Measurements from ENCODE around the gene UBE2O. TPM values are rescaled to one million over a fixed set of nuclear protein-coding genes. Genes with fewer than 3 reads are reported as not detected.

Gene UBE2O
- total and polyA plus RNA-seq, 4 donors = 3.3 to 71.5 (median 9.2) TPM

Other genes with a start within 250 kb of the UBE2O start
- 1 to 10 TPM in 1 of 2 donors, under 1 TPM in 1; 0.42 to 2.9 TPM for gene RNF157, start 212.7 kb downstream of the UBE2O start, total RNA-seq
- under 1 TPM; 0.50 to 0.82 TPM for gene RNF157, start 212.7 kb downstream of the UBE2O start, polyA plus RNA-seq
- 1 to 10 TPM; 1.7 to 6.5 TPM for gene UBALD2, start 187.8 kb downstream of the UBE2O start, total RNA-seq
- 1 to 10 TPM; 1.4 to 5.5 TPM for gene UBALD2, start 187.8 kb downstream of the UBE2O start, polyA plus RNA-seq
- 1 to 10 TPM in 1 of 2 donors, under 1 TPM in 1; 0.56 to 6.1 TPM for gene QRICH2, start 144.9 kb downstream of the UBE2O start, total RNA-seq
- gene QRICH2, start 144.9 kb downstream of the UBE2O start, polyA plus RNA-seq = under 1 TPM; 0.67 TPM
- 10 to 100 TPM; 21.4 to 78.1 TPM for gene PRPSAP1, start 99.2 kb downstream of the UBE2O start, total RNA-seq
- 10 to 100 TPM; 33.9 to 71.3 TPM for gene PRPSAP1, start 99.2 kb downstream of the UBE2O start, polyA plus RNA-seq
- 10 to 100 TPM in 1 of 2 donors, under 1 TPM in 1; 0.92 to 11.4 TPM for gene SPHK1, start 68.5 kb downstream of the UBE2O start, total RNA-seq
- 1 to 10 TPM in 1 of 2 donors, under 1 TPM in 1; 0.89 to 1.3 TPM for gene SPHK1, start 68.5 kb downstream of the UBE2O start, polyA plus RNA-seq
- not detected for gene AANAT, start 14.5 kb upstream of the UBE2O start, total RNA-seq
- not detected for gene AANAT, start 14.5 kb upstream of the UBE2O start, polyA plus RNA-seq
- 1 to 10 TPM; 3.6 to 6.7 TPM for gene RHBDF2, start 48.3 kb upstream of the UBE2O start, total RNA-seq
- gene RHBDF2, start 48.3 kb upstream of the UBE2O start, polyA plus RNA-seq = 1 to 10 TPM; 2.9 to 5.6 TPM
- 1 to 10 TPM; 1.6 to 7.8 TPM for gene CYGB, start 84.6 kb upstream of the UBE2O start, total RNA-seq
- gene CYGB, start 84.6 kb upstream of the UBE2O start, polyA plus RNA-seq = 1 to 10 TPM in 1 of 2 donors, under 1 TPM in 1; 0.83 to 1.2 TPM
- 1 to 10 TPM in 1 of 2 donors, under 1 TPM in 1; 0.75 to 1.0 TPM for gene PRCD, start 86.9 kb upstream of the UBE2O start, total RNA-seq
- under 1 TPM in 1 of 2 donors, not detected in 1; 0.63 TPM for gene PRCD, start 86.9 kb upstream of the UBE2O start, polyA plus RNA-seq
- gene ST6GALNAC2, start 132.7 kb upstream of the UBE2O start, total RNA-seq = 1 to 10 TPM; 1.3 to 2.6 TPM
- under 1 TPM; 0.52 to 0.90 TPM for gene ST6GALNAC2, start 132.7 kb upstream of the UBE2O start, polyA plus RNA-seq
- 1 to 10 TPM in 1 of 2 donors, not detected in 1; 2.1 TPM for gene ST6GALNAC1, start 190.6 kb upstream of the UBE2O start, total RNA-seq
- under 1 TPM; 0.16 to 0.21 TPM for gene ST6GALNAC1, start 190.6 kb upstream of the UBE2O start, polyA plus RNA-seq

Measured in liver (tissue), 4 donors.